Right lung (tissue), 5 donors: Measurements from ENCODE around the gene MICAL2. TPM values are rescaled to one million over a fixed set of nuclear protein-coding genes. Genes with fewer than 3 reads are reported as not detected.

Experiments
- DNase-seq, 2 donors: peaks; one replicate each; pipeline ENCODE4 v3.0.0-alpha.2; 2013
- polyA plus RNA-seq, 5 donors: library from polyadenylated mRNA; unstranded; fragments of 120-200 nt; gene quantifications; one replicate each; pipeline versions ENCODE4 v1.2.1 to v1.2.3, GENCODE V29; 2013; ENCODE audit warnings: inconsistent platforms in 1 of 5, low replicate concordance in 1 of 5; ENCODE audit not compliant: insufficient read length in 5 of 5, insufficient read depth in 1 of 5

The MICAL2 gene
- polyA plus RNA-seq, 5 donors = 46.5 to 120 (median 63.1) TPM

- DNase-seq = no peak
Measured at GRCh38 chr11:12270215-12270797, 159.9 kb downstream of the MICAL2 start.

- no peak for DNase-seq
Measured at GRCh38 chr11:12270817-12271216, 160.4 kb downstream of the MICAL2 start.

- no peak for DNase-seq
Measured at GRCh38 chr11:12271241-12271640, 160.9 kb downstream of the MICAL2 start.

GRCh38 chr11:12271826-12272366, 161.5 kb downstream of the MICAL2 start:
- DNase-seq = no peak

- DNase-seq = no peak
Measured at GRCh38 chr11:12272821-12273617, 162.6 kb downstream of the MICAL2 start.

- no peak for DNase-seq
Measured at GRCh38 chr11:12273618-12273995, 163.2 kb downstream of the MICAL2 start.

- DNase-seq = no peak
Measured at GRCh38 chr11:12274056-12274455, 163.7 kb downstream of the MICAL2 start.

- DNase-seq = no peak
Measured at GRCh38 chr11:12274558-12275197, 164.3 kb downstream of the MICAL2 start.

- no peak for DNase-seq
Measured at GRCh38 chr11:12275818-12276217, 165.4 kb downstream of the MICAL2 start.

- no peak for DNase-seq
Measured at GRCh38 chr11:12276356-12276755, 166.0 kb downstream of the MICAL2 start.

- no peak for DNase-seq
Measured at GRCh38 chr11:12276831-12277475, 166.6 kb downstream of the MICAL2 start.

- no peak for DNase-seq
Measured at GRCh38 chr11:12278766-12279671, 168.6 kb downstream of the MICAL2 start.

- DNase-seq = no peak
Measured at GRCh38 chr11:12279672-12280108, 169.3 kb downstream of the MICAL2 start.

GRCh38 chr11:12280199-12280837, 169.9 kb downstream of the MICAL2 start:
- no peak for DNase-seq

- no peak for DNase-seq
Measured at GRCh38 chr11:12280838-12281565, 170.6 kb downstream of the MICAL2 start.

- DNase-seq = peak; percentile 56 to 79
Measured at GRCh38 chr11:12281571-12282478, 171.4 kb downstream of the MICAL2 start.

- no peak for DNase-seq
Measured at GRCh38 chr11:12282676-12283075, 172.3 kb downstream of the MICAL2 start.

GRCh38 chr11:12284316-12285050, 174.1 kb downstream of the MICAL2 start:
- no peak for DNase-seq
